Measurements from ENCODE around the gene KCNQ1OT1. TPM values are rescaled to one million over a fixed set of nuclear protein-coding genes. Genes with fewer than 3 reads are reported as not detected.

KCNQ1OT1 gene
- total RNA-seq, 2 experiments from 2014 or later, result 0.33 to 0.44 TPM

GRCh38 chr11:2575591-2576051 is 124.2 kb downstream of the KCNQ1OT1 start:
- DNase-seq (no peak), ATAC-seq (no peak)
- Mint-ChIP-seq H3K9me3 (ENCODE audit: low read depth) (no peaks in the 10 kb centered on the region), H3K36me3 (no peaks in the 10 kb centered on the region), H3K27ac (no peak overlapping the region), H3K4me1 (no peaks in the 10 kb centered on the region), H3K27me3 (no peaks in the 10 kb centered on the region), H3K4me3 (no peak overlapping the region)
- CTCF ChIA-PET, result no interaction called here

GRCh38 chr11:2574553-2575535 is 125.0 kb downstream of the KCNQ1OT1 start:
- Mint-ChIP-seq H3K27ac (no peak overlapping the region), H3K4me1 (no peaks in the 10 kb centered on the region), H3K4me3 (no peak overlapping the region), H3K9me3 (ENCODE audit: low read depth) (no peaks in the 10 kb centered on the region), H3K27me3 (no peaks in the 10 kb centered on the region), H3K36me3 (no peaks in the 10 kb centered on the region)
- ATAC-seq (no peak), DNase-seq (no peak)
- CTCF ChIA-PET, result no interaction called here

DNA sequence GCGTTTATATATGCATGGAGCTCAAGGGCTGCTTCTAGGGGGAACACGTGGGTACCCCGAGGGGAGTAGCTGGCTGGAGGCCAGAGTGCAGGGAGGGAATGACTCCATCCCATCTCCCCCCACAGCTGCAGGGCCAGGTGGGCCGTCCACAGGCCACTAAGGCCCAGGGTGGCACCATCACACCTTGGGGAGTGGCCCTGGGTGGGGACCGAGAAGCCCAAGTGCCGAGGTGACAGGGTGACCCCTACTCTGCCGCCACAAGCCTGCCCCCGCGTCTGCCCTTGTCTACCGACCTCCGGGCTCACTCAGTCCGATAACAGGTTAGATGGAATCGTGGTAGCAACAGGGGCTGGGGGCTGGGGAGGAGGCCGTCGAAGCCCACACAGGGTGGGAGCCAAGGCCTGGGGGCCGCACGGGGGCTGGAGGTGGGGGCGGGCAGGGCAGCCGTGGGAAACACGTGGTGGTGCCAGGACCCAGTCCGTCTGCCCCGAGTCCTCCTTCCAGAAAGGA is 125.7 kb downstream of the KCNQ1OT1 start:
- CTCF ChIA-PET, result no interaction called here
- H3K9me3 Mint-ChIP-seq (ENCODE audit: low read depth), result no peaks in the 10 kb centered on the region
- no peak overlapping the region for H3K4me3 Mint-ChIP-seq
- DNase-seq, result no peak
- ATAC-seq, result no peak
- H3K27me3 Mint-ChIP-seq, result no peaks in the 10 kb centered on the region
- H3K36me3 Mint-ChIP-seq, result no peaks in the 10 kb centered on the region
- H3K27ac Mint-ChIP-seq, result no peak overlapping the region
- peaks cover 1% of the 10 kb centered on the region for H3K4me1 Mint-ChIP-seq

DNA sequence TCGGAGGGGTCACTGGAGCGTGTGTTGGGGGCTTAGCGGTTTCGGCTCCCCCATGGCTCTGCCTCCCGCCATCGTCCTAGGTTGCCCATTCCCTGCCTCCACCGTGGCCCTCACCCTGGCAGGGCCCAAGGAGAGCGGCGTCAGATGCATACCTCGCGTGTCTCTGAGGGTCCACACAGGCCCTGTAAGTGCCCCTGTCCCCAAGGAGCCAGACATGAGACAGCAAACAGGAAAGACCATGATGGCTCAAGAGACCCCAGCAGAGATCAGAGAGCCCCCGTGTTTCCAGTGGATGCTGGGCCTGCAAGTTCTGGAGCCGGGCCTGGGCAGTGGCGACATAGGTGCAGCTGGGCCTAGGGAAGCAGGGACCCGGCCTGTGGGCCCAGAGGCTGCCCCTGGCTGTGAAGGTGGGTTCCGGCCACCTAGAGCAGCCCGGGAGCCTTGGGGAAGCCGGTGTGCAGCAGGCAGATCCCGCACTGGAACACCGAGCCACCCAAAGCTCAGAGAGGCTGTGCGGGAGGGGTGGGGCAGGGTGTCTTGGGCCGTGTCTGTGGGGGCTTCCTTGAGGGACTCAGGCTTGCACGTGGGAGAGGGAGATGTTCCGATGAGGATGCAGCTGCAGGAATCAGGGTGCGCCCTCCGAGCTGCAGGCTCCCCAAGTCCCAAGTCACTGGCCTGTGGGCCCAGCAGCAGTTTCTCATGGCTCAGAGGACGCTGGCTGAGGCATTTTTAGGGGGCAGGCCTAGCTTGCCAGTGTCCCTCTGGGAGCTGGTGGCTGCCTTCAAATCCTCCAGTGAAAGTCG is 126.4 kb downstream of the KCNQ1OT1 start:
- Mint-ChIP-seq H3K27me3 (no peaks in the 10 kb centered on the region), H3K4me1 (peaks cover 1% of the 10 kb centered on the region), H3K36me3 (no peaks in the 10 kb centered on the region), H3K9me3 (ENCODE audit: low read depth) (no peaks in the 10 kb centered on the region), H3K4me3 (no peak overlapping the region), H3K27ac (no peak overlapping the region)
- ATAC-seq, result no peak
- DNase-seq, result no peak
- CTCF ChIA-PET, result no interaction called here

- H3K4me3 Mint-ChIP-seq, result no peak overlapping the region
- no peak overlapping the region for H3K27ac Mint-ChIP-seq
- no peaks in the 10 kb centered on the region for H3K36me3 Mint-ChIP-seq
- no peaks in the 10 kb centered on the region for H3K27me3 Mint-ChIP-seq
- CTCF ChIA-PET, result no interaction called here
- no peak for ATAC-seq
- H3K4me1 Mint-ChIP-seq, result peaks cover 1% of the 10 kb centered on the region
- no peaks in the 10 kb centered on the region for H3K9me3 Mint-ChIP-seq (ENCODE audit: low read depth)
- no peak for DNase-seq
Observed at GRCh38 chr11:2572491-2573239, 127.1 kb downstream of the KCNQ1OT1 start.

DNA sequence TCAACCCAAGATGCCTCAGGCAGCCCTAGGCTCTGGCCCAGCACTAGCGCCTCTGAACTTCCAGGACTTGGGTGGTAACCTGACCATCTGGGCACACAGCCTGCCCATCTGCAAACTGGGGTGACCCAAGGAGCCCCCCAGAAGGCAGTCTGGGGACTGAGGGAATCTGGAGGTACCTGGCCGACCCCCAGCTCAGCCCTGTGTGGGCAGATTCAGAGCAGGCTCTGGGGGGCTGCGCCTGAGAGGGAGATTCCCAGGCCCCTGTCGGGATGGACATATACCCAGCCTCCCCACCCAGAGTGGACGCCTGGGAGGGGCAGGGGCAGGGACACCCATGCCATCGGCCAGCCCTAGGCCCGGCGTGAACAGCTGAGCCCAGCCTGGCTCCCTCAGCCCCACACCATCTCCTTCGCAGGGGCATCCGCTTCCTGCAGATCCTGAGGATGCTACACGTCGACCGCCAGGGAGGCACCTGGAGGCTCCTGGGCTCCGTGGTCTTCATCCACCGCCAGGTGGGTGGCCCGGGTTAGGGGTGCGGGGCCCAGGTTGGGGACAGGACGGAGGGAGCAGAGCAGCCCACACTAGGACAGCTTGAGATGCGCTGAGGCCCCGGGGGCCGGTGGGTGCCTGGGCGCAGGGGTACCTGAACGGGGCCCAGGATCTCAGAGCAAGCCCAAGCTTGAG is 128.1 kb downstream of the KCNQ1OT1 start:
- Mint-ChIP-seq H3K27ac (no peak overlapping the region), H3K4me3 (no peak overlapping the region), H3K36me3 (no peaks in the 10 kb centered on the region), H3K9me3 (ENCODE audit: low read depth) (no peaks in the 10 kb centered on the region), H3K4me1 (peaks cover 1% of the 10 kb centered on the region), H3K27me3 (no peaks in the 10 kb centered on the region)
- CTCF ChIA-PET, result no interaction called here
- ATAC-seq (no peak), DNase-seq (no peak)

GRCh38 chr11:2570841-2571597 is 128.8 kb downstream of the KCNQ1OT1 start:
- no peaks in the 10 kb centered on the region for H3K9me3 Mint-ChIP-seq (ENCODE audit: low read depth)

DNA sequence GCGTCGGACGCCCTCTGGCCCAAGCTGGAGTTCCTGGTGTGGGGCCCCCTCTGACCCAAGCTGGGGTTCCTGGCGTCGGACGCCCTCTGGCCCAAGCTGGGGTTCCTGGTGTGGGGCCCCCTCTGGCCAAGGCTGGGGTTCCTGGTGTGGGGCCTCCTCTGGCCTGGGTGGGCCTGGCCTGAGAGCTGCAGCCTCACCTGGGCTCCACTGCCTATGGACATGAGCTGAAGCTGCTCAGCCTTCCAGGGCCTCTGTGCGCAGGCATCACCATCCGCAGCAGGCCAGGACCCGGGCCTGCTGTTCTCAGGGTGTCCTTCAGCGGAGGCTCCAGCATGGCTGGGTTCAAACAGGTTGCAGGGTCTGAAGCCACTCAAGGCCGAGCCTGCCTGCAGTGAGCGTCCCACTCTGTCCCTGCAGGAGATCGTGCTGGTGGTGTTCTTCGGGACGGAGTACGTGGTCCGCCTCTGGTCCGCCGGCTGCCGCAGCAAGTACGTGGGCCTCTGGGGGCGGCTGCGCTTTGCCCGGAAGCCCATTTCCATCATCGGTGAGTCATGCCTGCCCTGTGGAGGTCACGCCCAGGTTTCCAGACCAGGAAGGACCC is 129.5 kb downstream of the KCNQ1OT1 start:
- H3K27me3 Mint-ChIP-seq, result no peaks in the 10 kb centered on the region
- H3K4me1 Mint-ChIP-seq, result peaks cover 1% of the 10 kb centered on the region
- no peak for DNase-seq
- ATAC-seq, result no peak
- CTCF ChIA-PET, result interaction anchor here (1.1 kb wide), 1 partner anchor 318 kb away, joined by 3 read pairs; no protein-coding TSS in a partner anchor
- H3K4me3 Mint-ChIP-seq, result no peak overlapping the region
- H3K27ac Mint-ChIP-seq, result no peak overlapping the region
- H3K36me3 Mint-ChIP-seq, result no peaks in the 10 kb centered on the region
- H3K9me3 Mint-ChIP-seq (ENCODE audit: low read depth), result no peaks in the 10 kb centered on the region

More at GRCh38 chr11:2570841-2571597, 128.8 kb downstream of the KCNQ1OT1 start:
- ATAC-seq (no peak), DNase-seq (no peak)
- peaks cover 1% of the 10 kb centered on the region for H3K4me1 Mint-ChIP-seq
- H3K4me3 Mint-ChIP-seq, result no peak overlapping the region
- no peak overlapping the region for H3K27ac Mint-ChIP-seq
- no peaks in the 10 kb centered on the region for H3K36me3 Mint-ChIP-seq
- H3K27me3 Mint-ChIP-seq, result no peaks in the 10 kb centered on the region
- CTCF ChIA-PET, result no interaction called here

GRCh38 chr11:2569731-2570210 is 130.0 kb downstream of the KCNQ1OT1 start:
- Mint-ChIP-seq H3K4me3 (no peak overlapping the region), H3K36me3 (no peaks in the 10 kb centered on the region), H3K27me3 (no peaks in the 10 kb centered on the region), H3K27ac (no peak overlapping the region), H3K9me3 (ENCODE audit: low read depth) (no peaks in the 10 kb centered on the region), H3K4me1 (peaks cover 1% of the 10 kb centered on the region)
- ATAC-seq (no peak), DNase-seq (no peak)
- CTCF ChIA-PET, result interaction anchor here (1.1 kb wide), 1 partner anchor 319 kb away, joined by 3 read pairs; no protein-coding TSS in a partner anchor

- H3K4me1 Mint-ChIP-seq, result peaks cover 1% of the 10 kb centered on the region
- no peak for DNase-seq
- no peaks in the 10 kb centered on the region for H3K27me3 Mint-ChIP-seq
- no peak for ATAC-seq
- no peaks in the 10 kb centered on the region for H3K9me3 Mint-ChIP-seq (ENCODE audit: low read depth)
- H3K36me3 Mint-ChIP-seq, result no peaks in the 10 kb centered on the region
- H3K4me3 Mint-ChIP-seq, result no peak overlapping the region
- H3K27ac Mint-ChIP-seq, result no peak overlapping the region
- CTCF ChIA-PET, result interaction anchor here (1.1 kb wide), 1 partner anchor 319 kb away, joined by 3 read pairs; no protein-coding TSS in a partner anchor
Observed at GRCh38 chr11:2569321-2569721, 130.5 kb downstream of the KCNQ1OT1 start.

DNA sequence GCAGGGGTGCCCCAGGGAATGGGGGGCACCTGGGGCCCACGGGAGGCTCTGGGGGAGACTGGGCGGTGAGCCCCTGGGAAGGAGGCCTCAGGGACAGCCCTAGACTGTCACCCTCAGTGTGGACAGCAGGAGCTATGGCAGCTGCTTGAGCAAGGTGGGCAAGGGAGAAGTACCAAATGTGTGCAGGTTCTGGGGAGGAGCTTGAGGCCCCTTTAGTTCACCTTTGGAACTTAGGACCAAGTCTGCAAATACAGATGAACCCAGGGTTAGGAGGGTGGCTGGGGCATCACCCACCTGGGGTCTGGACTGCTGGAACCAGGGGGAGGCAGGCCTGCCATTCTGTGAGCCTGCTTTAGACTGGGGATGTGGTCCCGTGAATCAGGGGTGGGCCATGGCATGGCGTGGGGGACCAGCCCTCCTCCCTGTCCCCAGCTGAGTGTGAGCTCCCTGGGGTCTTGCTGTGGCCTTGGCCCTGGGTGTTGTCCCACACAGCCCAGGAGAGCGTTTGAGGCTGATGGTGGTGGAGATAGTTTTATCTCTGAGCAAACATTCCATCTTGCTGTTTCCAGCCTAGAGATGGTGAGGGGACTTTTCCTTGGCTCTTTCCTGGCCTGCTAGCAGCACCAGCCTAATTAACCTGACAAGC is 132.6 kb downstream of the KCNQ1OT1 start:
- DNase-seq, result no peak
- no peak for ATAC-seq
- Mint-ChIP-seq H3K27ac (no peak overlapping the region), H3K4me3 (no peak overlapping the region), H3K27me3 (no peaks in the 10 kb centered on the region), H3K36me3 (no peaks in the 10 kb centered on the region), H3K4me1 (peaks cover 1% of the 10 kb centered on the region), H3K9me3 (ENCODE audit: low read depth) (no peaks in the 10 kb centered on the region)
- CTCF ChIA-PET, result no interaction called here
